ENCODE measurements around the gene AEN.
"Not testable (repeated sequence)": the region's sequence is repeated elsewhere in the genome, so short reads cannot be mapped to it uniquely, and the experiment has no call there.

The AEN gene

GRCh38 chr15:88642514-88642913, 21.4 kb downstream of the AEN start:
- ATAC-seq (replicated peaks; ENCODE audit: extremely low read depth, poor library complexity, severe bottlenecking); DNase-seq (ENCODE audit: low spot score in 2 of 2); H3K9me3 Mint-ChIP-seq; H3K27me3 Mint-ChIP-seq: not testable (repeated sequence)
- H3K4me3 Mint-ChIP-seq, result peak overlapping the region; percentile 48
- peaks cover 73% of the 10 kb centered on the region for H3K4me1 Mint-ChIP-seq
- H3K36me3 Mint-ChIP-seq (ENCODE audit: insufficient read depth), result peaks cover 56% of the 10 kb centered on the region
- H3K27ac Mint-ChIP-seq (ENCODE audit: low read depth), result peak overlapping the region; percentile 98

GRCh38 chr15:88644741-88645140, 23.6 kb downstream of the AEN start:
- no peaks in the 10 kb centered on the region for H3K27me3 Mint-ChIP-seq
- H3K4me3 Mint-ChIP-seq, result peak overlapping the region; percentile 55
- H3K9me3 Mint-ChIP-seq, result no peaks in the 10 kb centered on the region
- peak overlapping the region; percentile 20 for H3K27ac Mint-ChIP-seq (ENCODE audit: low read depth)
- DNase-seq (ENCODE audit: low spot score in 2 of 2), result no peak
- H3K36me3 Mint-ChIP-seq (ENCODE audit: insufficient read depth), result peaks cover 44% of the 10 kb centered on the region
- peaks cover 74% of the 10 kb centered on the region for H3K4me1 Mint-ChIP-seq
- ATAC-seq (replicated peaks; ENCODE audit: extremely low read depth, poor library complexity, severe bottlenecking), result no peak

- H3K4me3 Mint-ChIP-seq, result peak overlapping the region; percentile 7
- peaks cover 37% of the 10 kb centered on the region for H3K36me3 Mint-ChIP-seq (ENCODE audit: insufficient read depth)
- peak overlapping the region; percentile 19 for H3K27ac Mint-ChIP-seq (ENCODE audit: low read depth)
- DNase-seq (ENCODE audit: low spot score in 2 of 2), result no peak
- ATAC-seq (replicated peaks; ENCODE audit: extremely low read depth, poor library complexity, severe bottlenecking), result no peak
- peaks cover 71% of the 10 kb centered on the region for H3K4me1 Mint-ChIP-seq
- no peaks in the 10 kb centered on the region for H3K27me3 Mint-ChIP-seq
- no peaks in the 10 kb centered on the region for H3K9me3 Mint-ChIP-seq
Observed at GRCh38 chr15:88645171-88646087, 24.3 kb downstream of the AEN start.

DNA sequence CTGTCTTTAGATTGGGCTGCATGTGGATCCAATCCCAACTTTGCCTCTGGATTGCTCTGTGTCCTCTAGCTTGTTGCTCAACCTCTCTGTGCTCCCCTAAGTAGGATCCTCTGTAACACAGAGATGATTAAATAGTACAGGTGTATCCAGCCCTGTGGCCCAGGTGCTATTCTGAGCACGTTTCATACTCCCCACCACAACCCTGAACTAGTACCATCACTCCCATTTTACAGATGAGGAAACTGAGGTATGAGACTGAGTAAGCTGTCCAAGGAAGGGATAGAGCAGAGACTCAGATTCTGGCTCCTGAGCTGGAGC, 24.9 kb downstream of the AEN start:
- Mint-ChIP-seq H3K36me3 (ENCODE audit: insufficient read depth) (peaks cover 37% of the 10 kb centered on the region), H3K4me1 (peaks cover 68% of the 10 kb centered on the region), H3K4me3 (peak overlapping the region; percentile 7), H3K9me3 (no peaks in the 10 kb centered on the region), H3K27ac (ENCODE audit: low read depth) (peak overlapping the region; percentile 3), H3K27me3 (no peaks in the 10 kb centered on the region)
- ATAC-seq (replicated peaks; ENCODE audit: extremely low read depth, poor library complexity, severe bottlenecking) (no peak), DNase-seq (ENCODE audit: low spot score in 2 of 2) (no peak)

DNA sequence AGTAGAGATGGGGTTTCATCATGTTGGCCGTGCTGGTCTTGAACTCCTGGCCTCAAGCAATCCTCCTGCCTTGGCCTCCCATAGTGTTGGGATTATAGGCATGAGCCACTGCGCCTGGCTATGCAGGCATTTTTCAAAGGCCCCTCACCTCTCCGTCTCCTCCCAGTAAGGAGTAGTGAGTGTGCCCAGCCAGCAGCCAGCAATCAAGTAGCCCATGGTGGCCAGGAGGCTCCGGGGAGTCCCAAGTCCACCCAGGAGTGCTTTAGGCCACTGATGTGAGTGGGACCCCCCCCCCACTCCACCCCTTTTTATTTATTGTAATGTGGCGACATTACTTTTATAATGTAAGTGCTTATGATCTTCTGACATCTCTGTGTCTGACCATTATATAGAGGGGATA, 25.8 kb downstream of the AEN start:
- peaks cover 32% of the 10 kb centered on the region for H3K36me3 Mint-ChIP-seq (ENCODE audit: insufficient read depth)
- no peaks in the 10 kb centered on the region for H3K9me3 Mint-ChIP-seq
- no peak overlapping the region for H3K4me3 Mint-ChIP-seq
- H3K27me3 Mint-ChIP-seq, result no peaks in the 10 kb centered on the region
- ATAC-seq (replicated peaks; ENCODE audit: extremely low read depth, poor library complexity, severe bottlenecking) (no peak), DNase-seq (ENCODE audit: low spot score in 2 of 2) (no peak)
- peaks cover 67% of the 10 kb centered on the region for H3K4me1 Mint-ChIP-seq
- peak overlapping the region; percentile 98 for H3K27ac Mint-ChIP-seq (ENCODE audit: low read depth)

GRCh38 chr15:88647351-88648105, 26.4 kb downstream of the AEN start:
- DNase-seq (ENCODE audit: low spot score in 2 of 2) (no peak), ATAC-seq (replicated peaks; ENCODE audit: extremely low read depth, poor library complexity, severe bottlenecking) (no peak)
- Mint-ChIP-seq H3K27ac (ENCODE audit: low read depth) (peak overlapping the region; percentile 98), H3K27me3 (no peaks in the 10 kb centered on the region), H3K4me1 (peaks cover 61% of the 10 kb centered on the region), H3K4me3 (peak overlapping the region; percentile 36), H3K9me3 (no peaks in the 10 kb centered on the region), H3K36me3 (ENCODE audit: insufficient read depth) (peaks cover 26% of the 10 kb centered on the region)

DNA sequence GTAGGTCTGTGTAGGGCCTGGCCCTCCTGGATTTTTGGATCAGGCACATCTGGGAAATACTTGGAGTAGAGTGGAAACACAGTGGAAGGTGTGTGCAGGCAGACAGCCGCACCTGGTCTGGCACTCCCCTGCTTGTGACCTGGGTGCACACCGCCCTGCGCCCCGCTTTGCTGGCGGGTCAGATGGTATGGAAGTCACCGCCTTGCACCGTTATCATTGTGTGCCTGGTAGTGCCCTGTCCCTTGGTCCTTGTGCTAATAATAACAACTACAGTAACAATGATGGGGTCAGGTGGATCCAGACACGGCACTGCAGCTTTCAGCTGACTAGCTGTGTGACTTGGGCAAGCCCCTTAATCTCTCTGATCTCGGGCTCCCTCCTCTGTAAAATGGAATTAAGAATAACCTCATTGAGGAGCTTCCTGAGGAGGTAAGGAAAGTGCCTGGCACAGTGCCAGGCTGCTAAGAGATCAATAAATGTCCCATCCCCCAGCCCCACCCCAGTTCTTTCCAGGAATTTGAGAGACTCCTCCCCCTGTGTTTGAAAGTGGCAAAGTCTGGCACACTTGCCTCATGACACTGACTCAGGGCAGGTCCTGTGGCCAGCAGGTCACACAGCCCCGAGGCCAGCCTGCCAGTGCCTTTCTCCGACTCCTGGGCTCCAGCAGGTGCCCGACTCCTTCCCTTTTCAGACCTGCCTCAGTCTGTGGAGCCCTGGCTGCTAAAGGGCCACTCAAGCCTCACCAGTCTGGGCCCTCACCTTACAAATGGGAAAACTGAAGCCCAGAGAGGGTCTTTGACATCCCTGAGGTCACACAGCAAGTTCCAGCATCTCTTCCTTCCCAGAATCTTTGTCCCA, 27.4 kb downstream of the AEN start:
- Mint-ChIP-seq H3K27me3 (no peaks in the 10 kb centered on the region), H3K4me1 (peaks cover 67% of the 10 kb centered on the region), H3K27ac (ENCODE audit: low read depth) (peak overlapping the region; percentile 98), H3K36me3 (ENCODE audit: insufficient read depth) (peaks cover 28% of the 10 kb centered on the region), H3K4me3 (peak overlapping the region; percentile 73), H3K9me3 (no peaks in the 10 kb centered on the region)
- ATAC-seq (replicated peaks; ENCODE audit: extremely low read depth, poor library complexity, severe bottlenecking), result no peak
- peak in 1 of 2 donors; percentile 9 for DNase-seq (ENCODE audit: low spot score in 2 of 2)

DNA sequence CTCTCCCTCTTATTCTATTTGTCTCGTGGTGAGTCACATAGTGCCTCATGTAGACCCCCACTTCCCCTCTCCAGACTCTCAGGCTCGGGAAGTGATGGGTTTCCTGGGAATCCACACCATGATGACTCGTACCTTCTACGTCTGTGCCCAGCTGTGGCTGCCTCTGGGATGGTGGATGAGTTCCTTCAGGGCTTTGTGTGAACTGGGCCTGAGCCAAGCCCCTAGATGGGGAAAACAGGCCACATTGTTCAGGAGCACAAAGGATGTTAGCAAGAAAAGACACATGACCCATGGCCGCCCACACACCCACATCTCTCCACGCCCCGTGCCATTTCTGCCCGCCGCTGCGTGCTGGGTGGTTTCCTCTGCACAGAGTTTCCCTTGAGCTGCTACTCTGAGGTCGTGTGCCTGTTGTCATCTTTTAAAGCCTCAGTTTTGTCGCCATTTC, 28.2 kb downstream of the AEN start:
- peaks cover 24% of the 10 kb centered on the region for H3K36me3 Mint-ChIP-seq (ENCODE audit: insufficient read depth)
- H3K27me3 Mint-ChIP-seq, result no peaks in the 10 kb centered on the region
- peak overlapping the region; percentile 73 for H3K4me3 Mint-ChIP-seq
- DNase-seq (ENCODE audit: low spot score in 2 of 2) (peak; percentile 35 to 72), ATAC-seq (replicated peaks; ENCODE audit: extremely low read depth, poor library complexity, severe bottlenecking) (peak; percentile 98)
- no peaks in the 10 kb centered on the region for H3K9me3 Mint-ChIP-seq
- peak overlapping the region; percentile 98 for H3K27ac Mint-ChIP-seq (ENCODE audit: low read depth)
- H3K4me1 Mint-ChIP-seq, result peaks cover 60% of the 10 kb centered on the region

DNA sequence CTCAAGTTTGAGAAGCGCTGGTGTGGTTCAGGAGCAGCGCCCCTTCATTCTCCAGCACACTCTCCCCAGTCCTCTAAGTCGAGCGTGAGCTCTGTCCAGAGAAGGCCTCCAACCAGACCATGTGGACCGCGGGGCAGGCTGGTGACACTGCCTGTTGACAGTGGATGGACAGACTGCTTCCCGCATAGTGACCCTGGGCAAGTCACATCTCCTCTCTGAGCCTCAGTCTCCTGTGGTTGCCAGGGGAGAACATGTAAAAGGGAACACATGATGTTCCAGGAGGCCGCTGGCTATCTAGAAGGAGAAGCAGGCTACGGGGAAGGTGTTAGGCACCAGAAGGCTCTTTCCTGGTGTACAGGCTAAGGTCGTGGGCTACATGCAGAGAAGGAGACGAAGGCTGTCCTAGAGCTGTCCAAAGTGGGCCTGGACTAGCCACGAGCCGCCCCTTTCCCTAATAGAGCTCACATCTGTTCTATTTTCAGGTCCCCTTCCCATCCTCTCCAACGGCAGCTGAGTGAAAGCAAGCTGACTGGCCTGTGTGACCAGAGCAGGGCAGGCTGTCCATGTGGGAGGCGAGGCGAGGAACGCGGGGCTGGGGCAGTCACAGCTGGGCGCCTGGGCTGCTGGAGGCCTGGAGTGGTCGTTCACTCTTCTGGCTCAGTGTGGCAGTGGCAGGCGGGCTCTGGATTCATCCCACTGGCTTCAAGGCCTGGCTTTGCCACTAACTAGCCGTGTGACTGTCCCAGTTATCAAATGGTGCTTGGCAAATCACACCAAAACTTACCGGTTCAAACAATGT, 28.8 kb downstream of the AEN start:
- DNase-seq (ENCODE audit: low spot score in 2 of 2) (peak; percentile 2 to 9), ATAC-seq (replicated peaks; ENCODE audit: extremely low read depth, poor library complexity, severe bottlenecking) (no peak)
- peak overlapping the region; percentile 73 for H3K4me3 Mint-ChIP-seq
- peak overlapping the region; percentile 98 for H3K27ac Mint-ChIP-seq (ENCODE audit: low read depth)
- H3K9me3 Mint-ChIP-seq, result no peaks in the 10 kb centered on the region
- H3K36me3 Mint-ChIP-seq (ENCODE audit: insufficient read depth), result peaks cover 22% of the 10 kb centered on the region
- H3K27me3 Mint-ChIP-seq, result no peaks in the 10 kb centered on the region
- peaks cover 59% of the 10 kb centered on the region for H3K4me1 Mint-ChIP-seq

DNA sequence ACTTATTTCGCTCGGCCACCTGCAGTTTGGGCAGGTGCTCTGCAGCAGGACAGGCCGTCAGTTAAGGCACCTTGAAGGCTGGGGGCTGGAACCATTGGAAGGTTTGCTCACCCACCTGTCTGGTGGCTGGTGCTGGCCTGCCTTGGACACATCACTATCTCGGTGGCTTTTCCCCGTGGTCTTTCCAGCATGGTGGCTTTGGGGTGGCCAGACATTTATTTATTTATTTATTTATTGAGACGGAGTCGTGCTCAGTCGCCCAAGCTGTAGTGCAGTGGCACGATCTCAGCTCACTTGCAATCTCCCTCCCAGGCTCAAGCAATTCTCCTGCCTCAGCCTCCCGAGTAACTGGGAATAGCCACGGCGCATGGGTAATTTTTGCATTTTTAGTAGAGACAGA, 29.4 kb downstream of the AEN start:
- DNase-seq (ENCODE audit: low spot score in 2 of 2) (peak; percentile 3), ATAC-seq (replicated peaks; ENCODE audit: extremely low read depth, poor library complexity, severe bottlenecking) (no peak)
- Mint-ChIP-seq H3K36me3 (ENCODE audit: insufficient read depth) (peaks cover 23% of the 10 kb centered on the region), H3K27me3 (no peaks in the 10 kb centered on the region), H3K9me3 (no peaks in the 10 kb centered on the region), H3K4me3 (no peak overlapping the region), H3K27ac (ENCODE audit: low read depth) (peak overlapping the region; percentile 78), H3K4me1 (peaks cover 61% of the 10 kb centered on the region)

DNA sequence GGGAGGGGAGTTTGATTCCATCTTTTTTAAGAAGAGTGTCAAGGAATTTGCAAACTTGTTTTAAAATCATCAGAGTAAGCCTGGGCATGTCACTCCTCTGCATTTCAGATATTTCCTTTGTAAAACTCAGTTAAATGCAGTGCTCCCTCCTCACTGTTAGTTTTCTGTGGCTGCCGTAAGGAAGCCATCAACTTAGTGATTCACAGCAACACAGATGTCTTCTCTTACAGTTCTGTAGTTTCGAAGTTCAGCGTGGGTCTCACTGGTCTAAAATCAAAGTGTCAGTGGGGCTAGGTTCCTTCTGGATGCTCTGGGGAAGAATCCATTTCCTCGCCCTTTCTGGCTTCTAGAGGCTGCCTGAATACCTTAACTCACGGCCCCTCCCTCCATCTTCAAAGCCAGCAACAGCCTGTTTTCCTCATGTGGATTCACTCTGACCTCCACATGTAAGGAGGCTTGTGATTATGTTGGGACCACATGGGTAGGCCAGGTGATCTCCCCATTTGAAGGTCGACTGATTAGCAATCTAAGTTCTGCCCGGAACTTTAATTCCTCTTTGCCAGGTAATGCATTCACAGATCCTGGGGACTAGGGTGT, 30.1 kb downstream of the AEN start:
- peak in 1 of 2 donors; percentile 1 for DNase-seq (ENCODE audit: low spot score in 2 of 2)

More for the DNA sequence above, 30.1 kb downstream of the AEN start:
- Mint-ChIP-seq H3K27ac (ENCODE audit: low read depth) (peak overlapping the region; percentile 78), H3K4me3 (no peak overlapping the region), H3K9me3 (no peaks in the 10 kb centered on the region), H3K27me3 (no peaks in the 10 kb centered on the region), H3K4me1 (peaks cover 60% of the 10 kb centered on the region), H3K36me3 (ENCODE audit: insufficient read depth) (peaks cover 20% of the 10 kb centered on the region)
- no peak for ATAC-seq (replicated peaks; ENCODE audit: extremely low read depth, poor library complexity, severe bottlenecking)

Data from central memory CD8-positive, alpha-beta T cell (primary cell).